Measurements from ENCODE around the gene NCOA7. TPM values are rescaled to one million over a fixed set of nuclear protein-coding genes. Genes with fewer than 3 reads are reported as not detected.

The NCOA7 gene
- total RNA-seq, 1 experiment from 2014 or later, result 13.8 TPM

GRCh38 chr6:125961117-125961516 is 170.4 kb downstream of the NCOA7 start (continued):
- TF ChIP-seq EZH2 (IDR thresholded peaks at IDR 0.05), result no peak
- no peak for TF ChIP-seq FOSL1 (IDR thresholded peaks at IDR 0.05; ENCODE audit: low read depth)

GRCh38 chr6:125962900-125963497 is 172.2 kb downstream of the NCOA7 start:
- Histone ChIP-seq H3K9me2 (ENCODE audit: insufficient read depth) (no peaks in the 10 kb centered on the region), H3K4me2 (ENCODE audit: low read length) (no peak overlapping the region), H3K4me3 (replicated peaks in 1 of 2; ENCODE audit: low read depth in 1 of 2, low read length in 2 of 2) (no peak overlapping the region), H3K27me3 (ENCODE audit: insufficient read depth, low read length) (no peaks in the 10 kb centered on the region), H3K9ac (ENCODE audit: low read length) (no peak overlapping the region), H3K4me1 (ENCODE audit: control insufficient read depth in 1 of 2, insufficient read depth in 2 of 2, low read length in 2 of 2) (peaks cover 2% of the 10 kb centered on the region in 2 experiments; a peak in 3 of 4 replicates), H3K36me3 (ENCODE audit: control insufficient read depth in 1 of 2, insufficient read depth in 2 of 2, low read length in 2 of 2) (no peaks in the 10 kb centered on the region), H2AFZ (ENCODE audit: low read depth, low read length, poor library complexity, severe bottlenecking) (no peak overlapping the region), H4K20me1 (ENCODE audit: insufficient read depth) (no peaks in the 10 kb centered on the region), H3K79me2 (ENCODE audit: insufficient read depth, low read length) (no peaks in the 10 kb centered on the region), H3K27ac (ENCODE audit: low read depth, low read length) (no peak overlapping the region), H3K9me3 (ENCODE audit: control insufficient read depth in 1 of 2, insufficient read depth in 1 of 2, low read depth in 1 of 2, low read length in 2 of 2) (no peaks in the 10 kb centered on the region)
- intact Hi-C loops (cut with micrococcal nuclease), result no loop called here
- TF ChIP-seq SIN3A (IDR thresholded peaks at IDR 0.05; ENCODE audit: low read depth) (no peak), SP1 (IDR thresholded peaks at IDR 0.05; ENCODE audit: low read depth) (no peak), CEBPB (IDR thresholded peaks at IDR 0.05; ENCODE audit: low read depth) (no peak), ZNF274 (IDR thresholded peaks at IDR 0.05; ENCODE audit: low read depth, low read length) (no peak), POLR2AphosphoS5 (IDR thresholded peaks at IDR 0.05; ENCODE audit: low read depth, low read length) (no peak), ELF1 (IDR thresholded peaks at IDR 0.05; ENCODE audit: borderline replicate concordance, low read depth) (no peak), SRF (IDR thresholded peaks at IDR 0.05; ENCODE audit: low read depth) (no peak), REST (IDR thresholded peaks at IDR 0.05; ENCODE audit: low read depth) (no peak), JUND (IDR thresholded peaks at IDR 0.05) (no peak), ZFX (IDR thresholded peaks at IDR 0.05) (no peak), EZH2 (IDR thresholded peaks at IDR 0.05) (no peak), CBX3 (IDR thresholded peaks at IDR 0.05; ENCODE audit: low read depth) (no peak), ZBTB33 (IDR thresholded peaks at IDR 0.05; ENCODE audit: extremely low read depth, insufficient replicate concordance, low read length) (no peak), POLR2A (IDR thresholded peaks at IDR 0.05; ENCODE audit: borderline replicate concordance, extremely low read depth, insufficient read depth, insufficient read length) (no peak), ATF3 (IDR thresholded peaks at IDR 0.05) (no peak), CTCF (IDR thresholded peaks at IDR 0.05 in 2 of 3, conservative IDR thresholded peaks at IDR 0.05 in 1 of 3; ENCODE audit: borderline replicate concordance in 1 of 3, insufficient read depth in 1 of 3, low read depth in 2 of 3, low read length in 2 of 3) (no peak)
- ChIA-PET CTCF (no interaction called here), RAD21 (ENCODE audit: low non-redundant PET in 1 of 2, low total read pairs in 2 of 2, uncharacterized antibody in 2 of 2, unreplicated experiment in 2 of 2) (no interaction called here), POLR2A (no interaction called here)
- no TSS peak for BruUV-seq (replicated peaks)
- ATAC-seq, result no peak
- DNase-seq (ENCODE audit: low read depth, low spot score), result no peak
